ENCODE results near the gene ZNF716.

DNA sequence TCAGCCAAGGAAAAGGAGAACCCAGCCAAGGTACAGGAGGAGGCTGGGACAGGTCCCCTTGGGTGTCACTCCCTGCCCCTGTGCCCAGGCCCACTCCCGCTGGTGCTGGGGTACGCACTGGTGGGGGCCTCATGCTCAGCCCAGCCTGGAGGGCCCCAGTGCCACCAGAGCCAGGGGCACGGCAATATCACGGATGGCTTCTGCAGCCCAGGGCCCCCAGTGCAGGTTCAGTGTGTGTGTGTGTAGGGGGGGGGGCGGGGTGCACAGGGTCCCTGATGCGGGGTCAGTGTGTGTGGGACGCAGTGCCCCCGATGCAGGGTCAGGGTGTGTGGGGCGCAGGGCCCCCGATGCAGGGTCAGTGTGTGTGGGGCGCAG, 23.4 kb upstream of the ZNF716 start:
- no peak for TF ChIP-seq EZH2 (IDR thresholded peaks at IDR 0.05; ENCODE audit: borderline replicate concordance, low read length)
- TF ChIP-seq, protein P1, sequence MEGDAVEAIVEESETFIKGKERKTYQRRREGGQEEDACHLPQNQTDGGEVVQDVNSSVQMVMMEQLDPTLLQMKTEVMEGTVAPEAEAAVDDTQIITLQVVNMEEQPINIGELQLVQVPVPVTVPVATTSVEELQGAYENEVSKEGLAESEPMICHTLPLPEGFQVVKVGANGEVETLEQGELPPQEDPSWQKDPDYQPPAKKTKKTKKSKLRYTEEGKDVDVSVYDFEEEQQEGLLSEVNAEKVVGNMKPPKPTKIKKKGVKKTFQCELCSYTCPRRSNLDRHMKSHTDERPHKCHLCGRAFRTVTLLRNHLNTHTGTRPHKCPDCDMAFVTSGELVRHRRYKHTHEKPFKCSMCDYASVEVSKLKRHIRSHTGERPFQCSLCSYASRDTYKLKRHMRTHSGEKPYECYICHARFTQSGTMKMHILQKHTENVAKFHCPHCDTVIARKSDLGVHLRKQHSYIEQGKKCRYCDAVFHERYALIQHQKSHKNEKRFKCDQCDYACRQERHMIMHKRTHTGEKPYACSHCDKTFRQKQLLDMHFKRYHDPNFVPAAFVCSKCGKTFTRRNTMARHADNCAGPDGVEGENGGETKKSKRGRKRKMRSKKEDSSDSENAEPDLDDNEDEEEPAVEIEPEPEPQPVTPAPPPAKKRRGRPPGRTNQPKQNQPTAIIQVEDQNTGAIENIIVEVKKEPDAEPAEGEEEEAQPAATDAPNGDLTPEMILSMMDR (conservative IDR thresholded peaks at IDR 0.05 in 1 of 2, IDR thresholded peaks at IDR 0.05 in 1 of 2; ENCODE audit: extremely low read depth in 1 of 2, insufficient read depth in 1 of 2, low read depth in 1 of 2, low read length in 2 of 2) = no peak
